Measurements from ENCODE around the gene ZNF318.
"Not testable (repeated sequence)": the region's sequence is repeated elsewhere in the genome, so short reads cannot be mapped to it uniquely, and the experiment has no call there.

The ZNF318 gene

DNA sequence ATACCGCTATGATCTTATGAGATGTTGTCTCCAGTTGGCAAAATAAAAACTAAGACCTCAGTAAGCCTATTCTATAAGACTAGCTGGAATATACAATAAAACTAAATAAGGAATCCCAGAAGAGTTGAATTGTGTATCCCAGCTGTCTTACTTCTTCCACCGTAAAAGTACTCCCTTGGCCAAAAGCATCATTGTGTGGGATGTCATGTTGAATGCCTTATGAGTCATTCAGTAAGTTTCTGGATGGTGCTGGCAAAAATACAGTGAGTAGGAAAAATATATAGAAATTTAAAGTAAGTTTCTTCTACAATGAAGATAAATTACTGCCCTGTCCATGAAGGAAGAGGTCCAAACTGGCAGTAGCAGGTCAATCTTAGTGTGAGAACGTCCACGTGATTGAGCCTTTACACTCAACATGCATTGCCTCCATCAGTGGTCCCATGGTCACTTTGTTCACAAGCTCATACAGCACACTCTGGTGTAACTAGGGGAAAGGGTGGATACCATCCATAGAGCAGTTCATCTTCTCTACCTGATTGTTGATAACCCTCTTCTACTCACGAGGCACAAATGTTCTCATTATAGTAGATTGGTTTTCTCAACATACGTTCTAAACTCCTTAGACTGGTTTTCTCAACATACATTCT, 13.7 kb upstream of the ZNF318 start:
- peak; percentile 57 for DNase-seq (ENCODE audit: low read depth)

DNA sequence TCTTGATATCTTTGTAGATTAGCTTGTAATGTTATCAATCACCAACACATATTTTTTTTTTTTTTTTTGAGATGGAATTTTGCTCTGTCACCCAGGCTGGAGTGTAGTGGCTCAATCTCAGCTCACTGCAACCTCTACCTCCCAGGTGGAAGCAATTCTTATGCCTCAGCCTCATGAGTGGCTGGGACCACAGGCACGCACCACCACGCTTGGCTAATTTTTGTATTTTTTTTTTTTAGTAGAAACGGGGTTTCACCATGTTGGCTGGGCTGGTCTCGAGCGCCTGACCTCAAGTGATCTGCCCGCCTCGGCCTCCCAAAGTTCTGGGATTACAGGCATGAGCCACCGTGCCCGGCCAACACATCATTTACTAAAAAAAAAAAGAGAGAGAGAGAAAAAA, 11.4 kb upstream of the ZNF318 start:
- DNase-seq (ENCODE audit: low read depth): not testable (repeated sequence)

DNA sequence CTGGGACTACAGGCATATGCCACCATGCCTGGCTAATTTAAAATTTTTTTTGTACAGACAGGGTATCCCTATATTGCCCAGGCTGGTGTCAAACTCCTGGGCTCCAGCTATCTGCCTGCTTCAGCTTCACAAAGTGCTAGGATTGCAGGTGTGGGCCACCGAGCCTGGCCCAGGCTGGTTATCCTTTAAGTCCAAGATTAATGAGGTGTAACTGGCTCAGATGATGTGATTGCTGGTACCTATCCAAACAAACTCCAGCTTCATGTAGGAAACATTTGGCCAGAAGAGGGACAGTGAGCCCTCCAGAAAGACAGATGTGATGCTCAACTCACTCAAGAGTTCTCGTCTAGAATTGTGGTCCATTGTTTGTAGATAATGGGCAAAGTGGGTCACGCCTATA, 9.2 kb upstream of the ZNF318 start:
- DNase-seq (ENCODE audit: low read depth): no peak

DNA sequence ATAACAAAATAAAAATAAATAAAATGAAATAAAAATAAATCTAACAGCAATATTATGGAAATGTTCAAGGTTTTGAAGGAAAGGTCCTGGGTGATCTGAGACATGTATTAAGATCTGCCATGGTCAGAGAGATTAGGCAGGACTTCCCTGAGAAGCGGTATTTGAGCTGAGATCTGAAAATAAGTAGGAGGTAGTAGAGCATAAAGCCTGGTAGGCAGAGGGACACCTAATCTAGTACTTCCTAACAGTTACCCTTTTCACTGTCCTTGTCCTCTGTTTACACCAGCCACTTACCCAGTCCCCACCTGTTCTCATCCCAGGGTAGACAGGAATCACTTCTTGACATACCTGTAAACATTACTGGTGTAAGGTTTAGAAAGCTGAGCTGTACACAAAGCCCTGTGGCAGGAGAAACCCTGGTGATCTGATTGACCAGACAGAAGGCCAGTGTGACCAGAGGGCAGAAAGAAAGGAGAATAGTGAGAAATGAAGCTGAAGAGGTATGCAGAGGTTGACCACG, 8.3 kb upstream of the ZNF318 start:
- DNase-seq (ENCODE audit: low read depth): no peak

DNA sequence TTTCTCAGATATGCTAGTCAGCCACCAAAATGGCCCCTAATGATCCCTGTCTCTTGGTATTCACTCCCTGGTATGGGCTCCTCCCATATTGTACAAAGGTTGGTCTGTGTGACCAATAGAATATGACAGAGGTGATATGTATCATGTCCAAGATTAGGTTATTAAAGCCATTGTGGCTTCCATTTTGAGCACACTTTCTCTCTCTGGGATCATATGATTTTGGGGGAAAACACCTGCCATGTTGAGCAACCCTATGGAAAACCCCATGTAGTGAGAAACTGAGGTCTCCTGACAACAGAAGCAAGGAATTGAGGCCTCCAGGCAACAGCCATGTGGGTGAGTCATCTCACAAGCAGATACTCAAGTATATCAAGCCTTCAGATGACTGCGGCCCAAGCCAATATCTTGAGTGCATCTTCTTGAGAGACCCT, 7.1 kb upstream of the ZNF318 start:
- DNase-seq (ENCODE audit: low read depth): peak; percentile 71

DNA sequence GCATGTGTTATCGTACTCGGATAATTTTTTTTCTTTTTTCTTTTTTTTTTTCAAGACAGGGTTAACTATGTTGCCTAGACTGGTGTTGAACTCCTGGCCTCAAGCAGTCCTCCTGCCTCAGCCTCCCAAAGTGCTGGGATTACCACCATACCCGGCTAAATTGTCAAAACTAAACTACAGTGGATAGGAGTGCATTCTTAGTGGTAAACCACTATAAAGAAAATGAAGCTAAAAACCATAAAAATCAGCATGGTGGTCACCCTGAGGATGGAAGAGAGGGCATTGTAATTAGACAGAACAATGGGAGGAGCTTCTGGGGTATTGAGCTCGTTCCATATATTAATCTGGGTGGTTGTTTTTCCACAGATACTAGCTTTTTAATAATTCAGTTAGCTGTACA, 6.2 kb upstream of the ZNF318 start:
- DNase-seq (ENCODE audit: low read depth): no peak

DNA sequence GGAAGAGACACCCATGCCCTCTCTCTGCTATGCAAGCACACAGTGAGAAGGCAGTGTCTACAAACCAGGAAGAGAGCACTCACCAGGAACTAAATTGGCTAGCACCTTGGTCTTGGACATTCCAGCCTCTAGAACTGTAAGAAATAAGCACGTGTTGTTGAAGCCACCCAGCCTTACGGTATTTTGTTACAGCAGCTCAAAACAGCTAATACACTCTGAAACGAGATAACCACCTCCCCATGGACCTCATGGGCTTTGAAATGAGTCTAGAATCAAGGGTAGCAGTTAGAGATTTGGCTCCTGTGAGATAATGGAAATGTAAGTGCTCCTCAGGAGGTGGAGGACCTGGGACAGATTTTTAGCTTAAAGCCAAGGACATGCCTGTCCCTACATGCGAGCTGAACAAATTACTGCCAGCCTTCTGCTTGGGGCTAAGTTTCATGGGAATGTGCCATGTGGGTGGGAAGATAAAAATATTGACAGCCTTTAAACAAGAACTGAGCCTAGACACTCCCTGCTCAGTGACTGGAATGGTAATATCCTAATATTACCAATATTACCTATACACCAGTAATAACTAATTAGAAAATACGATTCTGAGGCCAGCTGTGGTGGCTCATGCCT, 3.9 kb upstream of the ZNF318 start:
- DNase-seq (ENCODE audit: low read depth): no peak

DNA sequence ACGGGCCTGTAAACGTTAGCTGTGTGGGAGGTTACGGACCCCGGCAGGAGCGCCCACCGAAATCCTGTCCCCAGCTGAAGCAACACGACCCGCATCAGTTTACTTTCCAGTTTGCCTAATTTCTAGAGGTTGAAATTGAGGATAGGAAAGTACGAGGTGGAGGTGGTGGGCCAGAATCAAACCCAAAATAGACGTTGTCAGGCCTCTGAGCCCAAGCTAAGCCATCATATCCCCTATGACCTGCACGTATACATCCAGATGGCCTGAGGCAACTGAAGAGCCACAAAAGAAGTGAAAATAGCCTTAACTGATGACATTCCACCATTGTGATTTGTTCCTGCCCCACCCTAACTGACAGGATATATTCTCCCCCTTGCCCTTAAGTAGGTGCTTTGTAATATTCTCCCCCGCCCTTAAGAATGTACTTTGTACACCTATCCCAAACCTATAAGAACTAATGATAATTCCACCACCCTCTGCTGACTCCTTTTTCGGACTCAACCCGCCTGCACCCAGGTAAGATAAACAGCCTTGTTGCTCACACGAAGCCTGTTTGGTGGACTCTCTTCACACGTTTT, 645 bp upstream of the ZNF318 start:
- DNase-seq (ENCODE audit: low read depth): not testable (repeated sequence)

DNA sequence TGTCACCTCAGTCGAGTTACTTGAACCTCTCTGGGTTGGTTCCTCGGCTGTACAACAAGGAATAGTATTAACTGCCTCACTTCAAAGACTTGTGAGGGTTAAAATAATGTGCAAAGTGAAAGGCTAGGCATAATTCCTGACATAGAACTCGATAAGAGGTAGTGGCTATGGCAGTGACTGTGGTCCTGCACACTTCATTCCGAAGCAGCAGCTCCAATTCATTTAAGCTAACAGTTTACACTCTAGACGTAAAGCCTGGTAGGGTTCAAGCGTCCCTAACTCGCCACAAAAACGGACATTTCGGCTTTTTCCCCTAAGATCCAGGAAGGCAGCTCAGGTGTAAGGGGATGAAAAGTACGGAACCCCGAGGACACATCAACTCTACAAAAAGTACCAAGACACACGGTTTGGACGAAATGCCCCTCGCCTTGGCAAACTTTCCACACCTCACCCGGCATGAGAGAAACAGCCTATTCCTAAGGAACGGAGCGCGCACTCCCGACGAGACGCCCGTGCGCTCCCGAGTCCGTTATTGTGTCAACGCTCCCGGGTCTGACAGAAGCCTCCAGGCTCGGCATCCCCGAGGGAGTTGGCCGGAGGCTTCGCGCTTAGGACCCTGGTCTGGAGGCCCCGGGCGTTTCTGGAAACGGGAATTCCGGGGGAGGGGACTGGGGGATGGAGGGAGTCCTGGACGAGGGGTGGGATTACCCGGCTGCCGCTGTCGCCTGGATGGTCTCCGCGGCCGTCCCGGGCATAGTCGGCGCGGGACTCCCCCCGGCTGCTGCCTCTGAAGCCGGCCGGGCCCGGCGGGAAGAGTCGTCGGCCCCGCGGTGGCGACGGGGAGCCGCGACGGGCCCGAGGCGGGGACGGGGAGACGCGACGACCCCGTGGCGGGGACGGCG, 937 bp downstream of the ZNF318 start:
- peak; percentile 49 for DNase-seq (ENCODE audit: low read depth)

DNA sequence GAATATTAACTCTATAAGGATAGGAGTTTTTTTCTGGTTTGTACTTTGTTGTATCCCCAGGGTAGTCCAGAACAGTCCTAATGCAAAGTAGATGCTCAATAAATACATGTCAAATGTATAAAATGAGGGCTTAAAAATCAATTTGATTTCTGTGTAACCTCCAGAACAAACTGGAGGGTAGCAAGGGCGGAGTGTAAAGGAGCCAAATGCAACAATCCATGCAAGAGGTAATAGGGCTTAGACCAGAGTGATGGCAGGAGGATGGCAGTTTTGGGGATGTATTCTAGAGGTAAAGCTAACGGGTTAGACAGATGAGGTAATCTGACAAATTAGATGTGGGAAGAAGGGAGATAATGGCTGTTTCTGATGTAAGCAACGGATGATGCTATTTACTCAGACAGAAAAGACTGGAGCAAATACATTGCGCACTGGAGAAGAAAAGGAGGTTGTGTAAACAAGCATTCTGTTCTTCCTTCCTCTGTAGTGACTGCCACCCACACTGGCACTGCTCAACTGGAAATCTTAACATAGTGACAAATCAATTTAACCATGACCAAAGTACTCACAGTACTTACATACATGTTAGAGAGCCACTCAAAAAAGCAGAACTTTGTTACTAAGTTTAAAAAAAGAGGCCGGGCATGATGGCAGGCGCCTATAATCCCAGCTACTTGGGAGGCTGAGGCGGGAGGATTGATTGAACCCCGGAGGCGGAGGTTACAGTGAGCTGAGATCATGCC, 2.0 kb downstream of the ZNF318 start:
- DNase-seq (ENCODE audit: low read depth): no peak

DNA sequence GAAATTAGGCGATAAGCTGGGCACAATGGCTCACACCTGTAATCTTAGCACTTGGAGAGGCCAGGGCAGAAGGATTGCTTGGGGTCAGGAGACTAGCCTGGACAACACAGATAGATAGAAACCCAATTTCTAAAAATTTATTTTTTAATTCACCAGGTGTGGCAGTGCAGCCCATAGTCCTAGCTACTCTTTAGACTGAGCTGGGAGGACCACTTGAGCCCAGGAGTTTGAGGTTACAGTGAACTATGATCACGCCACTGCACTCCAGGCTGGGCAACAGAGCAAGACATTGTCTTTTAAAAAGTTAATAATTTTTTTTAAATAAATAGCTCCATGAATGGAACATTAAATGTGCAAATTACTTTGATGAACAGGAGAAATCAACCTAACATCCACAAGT, 8.2 kb downstream of the ZNF318 start:
- no peak for DNase-seq (ENCODE audit: low read depth)

DNA sequence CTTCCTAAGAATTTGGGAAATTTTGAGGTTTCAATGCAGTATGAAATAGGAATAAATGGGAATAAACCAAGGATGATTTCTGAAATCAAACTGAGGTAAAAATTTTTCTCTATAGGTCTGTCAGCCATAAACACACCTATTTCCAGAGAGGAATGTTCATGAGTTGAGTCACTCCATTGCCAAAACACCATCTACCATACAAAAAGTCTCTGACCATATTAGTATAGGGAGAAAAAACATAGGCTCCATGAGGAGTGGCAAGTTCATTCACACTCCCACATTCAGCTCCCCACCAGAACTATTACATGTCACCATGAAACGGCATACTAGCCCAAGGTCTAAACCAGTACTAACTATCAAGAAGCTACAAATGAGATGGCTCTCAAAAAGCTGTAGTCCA, 9.6 kb downstream of the ZNF318 start:
- no peak for DNase-seq (ENCODE audit: low read depth)

DNA sequence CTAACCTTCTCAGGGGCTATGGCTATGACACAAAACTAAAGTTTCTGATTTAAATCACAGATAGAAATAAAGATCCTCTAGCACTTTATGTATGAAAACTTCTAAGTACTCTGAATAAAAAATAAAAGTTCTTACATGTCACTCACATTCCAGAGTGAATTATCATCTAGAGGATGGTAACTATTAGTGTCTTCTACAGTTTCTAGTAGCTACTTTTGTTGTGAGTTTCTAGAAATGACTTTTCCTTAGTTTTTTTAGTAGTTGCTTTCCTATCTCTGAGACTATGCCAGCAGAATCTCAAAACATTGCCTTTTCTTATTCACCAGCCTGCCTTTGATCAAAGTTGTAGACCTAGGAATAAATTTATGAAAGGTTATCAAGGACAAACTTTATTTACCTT, 10.1 kb downstream of the ZNF318 start:
- peak; percentile 27 for DNase-seq (ENCODE audit: low read depth)

DNA sequence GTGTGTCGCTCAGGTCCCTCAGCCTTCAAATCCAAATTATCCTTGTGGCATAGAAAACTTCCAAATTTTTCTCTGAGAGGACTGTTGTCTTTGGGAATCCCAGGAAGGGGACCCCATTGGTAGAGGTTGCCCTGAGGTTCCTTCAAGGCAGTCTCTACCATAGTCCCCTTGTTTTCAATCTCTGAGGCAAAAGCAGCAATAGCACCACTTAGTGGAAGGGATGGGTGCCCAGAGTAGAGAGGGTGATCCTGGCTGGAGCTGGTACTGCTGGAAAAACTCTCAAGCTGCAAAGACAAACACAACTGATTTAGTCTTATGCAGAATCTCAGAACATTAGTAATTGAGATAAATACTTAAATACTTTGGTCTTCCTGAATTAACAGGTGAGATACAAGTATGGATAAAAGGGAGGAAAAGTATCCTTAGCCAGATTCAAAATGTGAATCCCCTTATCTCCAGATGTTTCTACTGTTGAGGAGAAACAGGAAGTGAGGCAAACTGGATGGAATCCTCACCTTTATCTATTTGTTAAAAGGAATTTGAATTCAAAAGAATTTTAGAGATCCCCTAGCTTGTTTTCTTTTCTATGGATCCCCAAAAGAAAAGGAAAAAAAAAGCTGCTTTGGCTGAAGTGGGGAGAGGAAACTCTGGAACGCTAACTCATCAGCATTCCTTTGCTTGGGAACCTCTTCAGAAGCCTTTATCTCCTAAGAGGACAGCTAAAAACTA, 13.4 kb downstream of the ZNF318 start:
- DNase-seq (ENCODE audit: low read depth): peak; percentile 17

DNA sequence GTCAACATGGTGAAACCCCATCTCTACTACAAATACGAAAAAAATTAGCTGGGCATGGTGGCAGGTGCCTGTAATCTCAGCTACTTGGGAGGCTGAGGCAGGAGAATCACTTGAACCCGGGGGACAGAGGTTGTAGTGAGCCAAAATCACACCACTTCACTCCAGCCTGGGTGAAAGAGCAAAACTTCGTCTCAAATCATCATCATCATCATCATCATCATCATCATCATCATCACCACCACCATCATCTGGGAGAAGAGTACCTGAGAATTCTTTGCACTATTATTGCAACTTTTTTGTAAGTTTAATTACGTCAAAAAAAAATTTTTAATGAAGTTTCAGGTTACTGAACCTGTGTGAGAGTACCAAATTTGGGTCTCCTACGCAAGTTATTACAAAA, 17.5 kb downstream of the ZNF318 start:
- DNase-seq (ENCODE audit: low read depth): not testable (repeated sequence)

DNA sequence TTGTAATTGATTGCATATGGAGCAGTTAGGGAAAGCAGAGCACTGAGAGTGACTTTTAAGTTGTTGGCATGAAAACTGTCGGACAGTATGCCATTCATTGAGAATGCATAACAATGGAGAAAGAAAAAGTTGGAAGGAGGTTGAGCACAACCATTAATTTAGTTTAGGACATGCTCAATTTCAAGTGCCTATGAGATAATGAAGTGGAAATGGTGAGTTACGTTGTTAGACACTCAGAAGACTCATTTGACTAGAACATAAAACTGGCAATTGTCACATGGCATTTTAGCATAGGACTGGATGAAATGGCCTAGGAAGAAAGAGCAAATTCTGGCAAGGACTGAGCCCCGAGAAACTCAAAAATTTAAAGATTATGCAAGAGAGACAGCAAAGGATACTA, 22.0 kb downstream of the ZNF318 start:
- no peak for DNase-seq (ENCODE audit: low read depth)

DNA sequence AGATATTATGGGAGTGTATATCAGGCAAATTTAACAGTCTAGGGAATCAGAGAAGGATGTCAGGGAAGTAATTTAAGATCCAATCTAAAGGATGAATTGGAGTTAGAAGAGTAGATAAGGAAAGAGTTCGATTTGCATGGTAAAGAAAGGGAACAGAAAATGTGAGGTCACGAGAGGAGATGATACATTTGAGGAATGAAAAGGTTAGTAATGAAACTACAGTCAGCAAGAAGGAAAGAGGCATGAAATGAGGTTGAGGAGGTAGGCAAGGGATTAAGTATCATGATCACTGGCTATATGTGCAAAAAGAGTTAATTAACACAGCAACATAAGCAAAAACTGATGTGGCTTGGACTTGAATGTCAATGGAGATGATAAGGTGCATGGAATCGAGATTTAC, 22.4 kb downstream of the ZNF318 start:
- no peak for DNase-seq (ENCODE audit: low read depth)

DNA sequence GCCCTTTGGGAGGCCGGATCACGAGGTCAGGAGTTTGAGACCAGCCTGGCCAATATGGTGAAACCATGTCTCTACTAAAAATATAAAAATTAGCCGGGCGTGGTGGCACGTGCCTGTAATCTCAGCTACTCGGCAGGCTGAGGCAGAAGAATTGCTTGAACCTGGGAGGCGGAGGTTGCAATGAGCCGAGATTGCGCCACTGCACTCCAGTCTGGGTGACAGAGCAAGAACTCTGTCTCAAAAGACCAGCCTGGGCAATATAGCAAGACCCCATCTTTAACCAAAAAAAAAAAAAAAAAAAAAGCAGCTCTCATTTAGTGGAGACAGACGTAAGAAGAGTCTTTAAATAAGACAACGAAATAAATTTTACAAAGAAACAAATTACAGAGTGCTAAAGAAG, 23.2 kb downstream of the ZNF318 start:
- DNase-seq (ENCODE audit: low read depth): not testable (repeated sequence)

DNA sequence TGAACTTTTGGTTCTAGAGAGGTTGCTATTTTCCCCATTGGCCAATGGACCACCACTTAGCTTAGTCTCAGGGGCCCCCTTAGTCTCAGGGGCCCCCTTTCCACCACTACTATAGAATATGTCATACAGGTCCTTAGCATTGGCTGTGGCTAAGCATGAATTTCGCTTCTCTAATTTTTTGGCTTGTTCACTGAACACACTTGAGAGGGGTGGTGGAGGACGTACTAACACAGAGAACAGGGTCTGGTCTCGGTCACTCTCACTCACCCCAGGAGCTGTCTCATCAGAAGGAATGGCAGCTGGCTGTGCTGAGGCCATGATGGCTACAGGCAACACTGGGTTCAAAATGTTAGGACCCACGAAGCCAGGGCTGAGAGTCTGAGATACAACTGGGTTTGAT, 30.3 kb downstream of the ZNF318 start:
- no peak for DNase-seq (ENCODE audit: low read depth)

DNA sequence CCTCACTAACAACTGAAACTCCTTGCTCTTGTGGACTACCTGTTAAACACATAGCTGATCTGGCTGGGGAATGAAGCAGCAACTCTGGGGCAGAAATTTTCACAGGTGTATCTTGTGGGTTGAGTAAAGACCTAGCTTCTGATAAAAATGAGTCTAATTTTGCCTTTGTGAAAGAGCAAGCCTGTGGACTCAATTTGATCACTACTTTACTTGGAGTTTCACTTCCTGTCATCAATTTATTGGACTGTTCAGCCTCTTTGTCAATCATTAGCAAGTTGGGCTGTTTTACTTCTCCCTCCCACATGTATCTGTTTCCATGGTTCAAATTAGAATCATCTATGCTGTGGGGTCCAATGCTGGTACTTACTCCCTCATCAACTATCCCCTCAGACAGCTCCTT, 31.2 kb downstream of the ZNF318 start:
- no peak for DNase-seq (ENCODE audit: low read depth)

DNA sequence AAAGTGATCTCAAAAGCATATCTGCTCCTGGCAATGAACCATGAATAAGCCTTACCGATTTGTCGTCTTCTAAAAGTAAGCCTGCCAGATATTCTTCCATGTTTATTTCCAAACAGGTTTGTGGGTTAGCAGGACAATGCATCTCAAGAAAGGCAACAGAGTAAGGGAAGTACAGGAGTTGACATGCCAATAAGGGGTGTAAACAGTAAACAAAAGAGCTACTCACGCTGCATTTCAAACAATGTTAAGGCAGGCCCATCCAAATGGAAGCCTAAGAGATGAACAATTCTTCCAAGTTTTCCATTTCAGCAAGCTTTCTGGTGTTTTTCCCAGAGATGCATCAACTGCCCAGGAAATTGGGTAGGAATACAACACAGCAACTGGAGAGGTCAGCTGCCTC, 33.1 kb downstream of the ZNF318 start:
- DNase-seq (ENCODE audit: low read depth): no peak
